HG02973 (cell line): ENCODE results near the gene LRRIQ1.

ENCODE experiments used
- ATAC-seq: cut with Tn5 transposase; IDR thresholded peaks from one replicate; pipeline ENCODE4 v1.9.1; 2021; ENCODE audit warnings: moderate library complexity; ENCODE audit not compliant: unreplicated experiment

Gene LRRIQ1

GRCh38 chr12:85057370-85057963 lies 21.3 kb downstream of the LRRIQ1 start:
- peak; percentile 80 for ATAC-seq

- no peak for ATAC-seq
These were observed 22.2 kb downstream of the LRRIQ1 start for GRCh38 chr12:85058339-85058738.

DNA sequence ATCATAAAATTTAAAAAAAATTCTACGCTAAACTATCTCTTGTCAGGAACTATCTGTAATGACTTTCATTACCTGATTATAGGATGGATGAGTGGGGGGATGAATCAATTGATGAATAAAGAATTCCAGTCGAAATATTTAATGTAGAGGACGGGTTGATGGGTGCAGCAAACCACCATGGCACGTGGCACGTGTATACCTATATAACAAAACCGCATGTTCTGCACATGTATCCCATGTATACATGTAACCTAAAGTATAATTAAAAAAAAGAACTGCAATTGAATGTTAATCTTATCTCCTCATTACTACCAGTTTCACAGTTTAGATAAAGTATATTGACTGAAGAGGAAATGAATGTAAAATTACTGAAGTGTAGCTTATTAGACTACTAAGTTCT lies 23.4 kb downstream of the LRRIQ1 start:
- ATAC-seq: no peak

GRCh38 chr12:85060916-85061315 lies 24.8 kb downstream of the LRRIQ1 start:
- ATAC-seq: no peak

DNA sequence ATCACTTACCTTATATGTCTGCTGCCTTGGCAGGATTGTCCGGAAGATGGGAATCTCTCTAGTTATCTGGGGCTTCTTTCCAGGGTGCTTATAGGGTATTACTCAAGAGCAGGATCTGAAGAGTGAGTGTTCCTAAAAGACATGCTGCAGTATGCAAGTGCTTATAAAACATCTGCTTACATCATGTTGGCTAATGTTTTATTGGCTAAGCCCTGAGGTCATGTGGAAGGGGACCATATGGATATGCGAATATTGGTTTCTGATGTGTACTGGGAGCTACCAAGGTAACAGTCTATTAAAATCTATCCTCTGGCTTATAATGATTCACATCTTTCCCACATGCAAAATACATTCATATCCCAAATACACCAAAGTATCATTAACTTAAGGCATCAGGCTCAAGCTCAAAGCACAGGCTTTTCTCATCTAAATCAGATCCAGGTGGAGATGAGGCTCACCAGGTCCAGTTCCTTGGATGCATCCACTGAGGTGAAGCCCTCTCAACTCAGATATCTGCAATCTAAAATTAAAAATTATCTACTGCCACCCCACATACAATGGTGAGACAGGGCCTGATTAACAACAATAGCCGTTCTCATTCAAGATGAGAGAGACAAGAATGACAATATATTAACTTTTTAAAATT lies 29.8 kb downstream of the LRRIQ1 start:
- no peak for ATAC-seq

- ATAC-seq: no peak
These were observed 36.7 kb downstream of the LRRIQ1 start for GRCh38 chr12:85072826-85073225.

DNA sequence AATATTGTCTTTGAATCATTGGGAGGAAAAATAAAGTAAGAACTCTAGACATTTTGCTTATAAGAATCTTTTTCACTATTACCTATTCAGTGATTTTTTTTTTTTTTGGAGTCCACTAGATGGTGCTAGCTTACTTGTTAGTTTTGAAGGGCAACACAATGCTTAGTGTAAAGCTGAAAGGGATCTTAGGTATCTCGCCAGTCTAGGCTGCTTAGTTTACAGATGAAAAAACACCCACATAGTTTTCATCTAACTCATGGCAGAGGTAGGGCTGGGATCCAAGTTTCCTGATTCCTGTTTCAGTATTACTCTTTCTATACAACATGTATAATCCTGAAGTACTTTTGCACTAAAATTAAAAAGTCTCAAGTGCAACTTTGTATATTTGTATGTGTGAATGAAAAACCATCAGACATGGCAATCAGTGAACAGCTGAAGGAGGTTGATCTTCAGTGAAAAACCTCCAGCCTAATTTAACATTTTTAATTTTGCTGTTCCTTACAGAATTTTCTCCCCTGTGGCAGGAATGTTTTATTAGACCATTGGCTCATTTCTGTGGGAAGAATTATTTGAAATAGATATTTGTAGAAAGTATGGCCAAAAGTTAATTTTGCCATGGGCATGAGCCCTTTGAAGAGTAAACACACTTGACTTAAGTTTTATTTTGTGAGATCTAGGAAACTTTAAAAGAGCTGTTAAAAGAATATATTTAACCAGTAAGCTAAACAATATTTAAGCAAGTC lies 40.7 kb downstream of the LRRIQ1 start:
- ATAC-seq: peak; percentile 80

DNA sequence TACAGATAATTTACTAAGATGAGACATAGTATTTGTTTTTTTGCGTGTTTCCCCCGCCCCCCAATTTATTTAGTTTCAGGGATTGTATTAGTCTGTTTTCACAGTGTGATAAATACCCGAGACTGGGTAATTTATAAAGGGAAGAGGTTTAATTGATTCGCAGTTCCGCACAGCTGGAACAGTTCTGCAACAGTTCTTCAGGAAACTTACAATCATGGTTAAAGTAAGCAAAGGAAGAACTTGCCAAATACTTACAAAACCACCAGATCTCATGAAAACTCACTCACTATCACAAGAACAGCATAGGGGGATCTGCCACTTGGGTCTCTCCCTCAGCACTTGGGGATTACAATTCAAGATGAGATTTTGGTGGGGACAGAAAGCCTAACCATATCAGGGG lies 48.9 kb downstream of the LRRIQ1 start:
- no peak for ATAC-seq

DNA sequence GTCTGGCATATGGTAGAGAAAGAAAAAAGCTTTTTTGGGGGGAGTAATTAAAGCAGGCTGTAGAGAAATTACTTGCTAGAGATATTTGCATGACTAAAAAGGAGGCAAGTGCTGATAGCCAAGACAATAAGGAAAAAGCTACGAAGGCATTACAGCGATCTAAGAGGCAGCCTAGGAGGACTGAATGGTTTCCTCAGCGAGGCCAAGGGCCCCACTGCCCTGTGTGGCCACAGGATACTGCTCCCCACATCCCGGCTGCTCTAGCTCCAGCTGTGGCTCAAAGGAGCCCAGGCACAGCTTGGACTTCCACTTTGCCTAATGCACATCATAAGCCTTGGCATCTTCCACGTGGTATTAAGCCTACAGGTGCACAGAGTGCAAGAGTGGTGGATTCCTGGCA lies 53.6 kb downstream of the LRRIQ1 start:
- no peak for ATAC-seq

- no peak for ATAC-seq
These were observed 56.7 kb downstream of the LRRIQ1 start for GRCh38 chr12:85092814-85093370.

- no peak for ATAC-seq
These were observed 59.4 kb downstream of the LRRIQ1 start for GRCh38 chr12:85095501-85095900.

- ATAC-seq: no peak
These were observed 94.5 kb downstream of the LRRIQ1 start for GRCh38 chr12:85130646-85131045.

- no peak for ATAC-seq
These were observed 102.7 kb downstream of the LRRIQ1 start for GRCh38 chr12:85138833-85139232.

DNA sequence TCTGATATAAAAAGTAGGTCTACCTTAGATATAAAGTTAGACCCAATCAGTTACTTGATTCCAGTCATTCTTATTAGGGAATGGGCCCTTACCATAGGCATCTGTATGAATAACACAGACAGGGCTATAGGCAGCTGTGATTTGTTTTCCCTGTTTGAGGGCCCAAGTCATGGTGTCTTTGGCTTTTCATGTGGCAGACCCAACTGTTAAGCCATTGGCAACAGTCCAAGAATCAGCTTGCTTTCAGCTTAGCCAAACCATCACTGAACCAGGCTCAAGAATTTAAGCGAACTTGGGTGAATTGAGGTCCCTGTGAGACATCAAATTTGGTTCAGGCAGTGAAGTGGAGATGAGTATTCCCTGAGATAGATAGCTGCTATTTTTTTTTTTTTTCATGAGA lies 111.2 kb downstream of the LRRIQ1 start:
- no peak for ATAC-seq

- no peak for ATAC-seq
These were observed 116.2 kb downstream of the LRRIQ1 start for GRCh38 chr12:85152311-85152729.

GRCh38 chr12:85155791-85156190 lies 119.6 kb downstream of the LRRIQ1 start:
- ATAC-seq: no peak

DNA sequence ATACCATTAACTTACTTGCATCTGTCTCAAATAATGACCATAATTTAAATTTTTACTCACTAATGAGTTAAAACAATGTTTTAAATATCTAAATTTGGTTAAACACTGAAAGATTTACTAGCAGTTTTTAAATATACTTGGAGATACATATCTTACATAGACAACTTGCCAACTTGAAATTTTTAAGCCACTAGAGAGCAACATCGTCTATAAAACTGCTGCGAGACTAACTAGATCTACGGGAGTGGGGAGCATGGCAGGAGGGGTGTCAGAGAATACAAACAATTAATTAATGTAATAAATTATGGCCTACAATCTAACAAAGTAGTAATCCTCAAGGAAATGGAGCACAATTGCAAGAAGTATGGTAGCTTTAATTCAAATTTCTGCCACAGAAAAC lies 120.4 kb downstream of the LRRIQ1 start:
- ATAC-seq: no peak

GRCh38 chr12:85157035-85157603 lies 121.0 kb downstream of the LRRIQ1 start:
- no peak for ATAC-seq

DNA sequence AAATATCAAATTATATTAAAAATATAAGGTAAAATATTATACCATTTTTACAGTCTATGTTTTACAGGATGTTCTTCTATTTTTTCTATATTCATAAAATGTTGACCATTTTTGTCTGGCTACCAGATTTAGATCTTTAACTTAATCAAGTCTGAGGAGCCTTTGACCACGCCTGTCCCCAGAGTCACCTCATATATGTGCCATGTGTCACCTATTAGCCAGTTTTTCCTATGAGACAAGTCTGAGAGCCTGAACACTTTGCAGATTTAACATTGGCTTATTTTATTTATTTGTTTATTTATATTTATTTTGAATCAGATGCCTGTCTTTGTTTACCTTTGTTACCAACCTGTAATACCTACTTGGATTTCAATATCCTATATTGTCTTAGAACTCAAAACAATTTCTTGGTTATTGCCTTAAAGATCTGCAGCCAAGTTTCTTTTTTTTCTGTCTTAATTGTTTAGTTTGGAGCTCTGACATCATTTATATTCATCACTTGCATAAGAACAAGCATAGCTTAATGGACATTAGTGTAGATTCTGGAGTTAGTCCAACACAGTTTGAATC lies 127.7 kb downstream of the LRRIQ1 start:
- no peak for ATAC-seq

- no peak for ATAC-seq
These were observed 143.6 kb downstream of the LRRIQ1 start for GRCh38 chr12:85179680-85180270.

DNA sequence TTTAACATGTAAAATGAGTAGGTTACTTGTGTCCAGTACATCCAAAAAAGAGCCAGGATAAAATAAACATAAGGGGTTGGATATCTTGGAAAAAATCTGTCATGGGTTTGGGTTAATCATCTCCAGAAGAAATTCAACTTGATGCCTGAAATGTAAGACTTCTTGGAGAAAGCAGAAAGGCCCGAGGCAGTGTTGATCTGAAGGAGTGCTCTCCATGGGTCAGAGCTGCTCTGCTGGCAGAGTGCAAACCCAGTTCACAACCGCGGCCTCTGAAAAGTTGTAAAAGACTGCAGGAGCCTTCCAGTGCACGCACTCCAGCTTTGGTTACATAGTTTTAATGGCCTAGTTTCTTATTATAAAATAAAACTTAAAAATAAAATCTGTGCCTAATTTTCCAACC lies 146.5 kb downstream of the LRRIQ1 start:
- ATAC-seq: no peak
